ENCODE results near the gene SUGCT.
"Not testable (repeated sequence)": the region's sequence is repeated elsewhere in the genome, so short reads cannot be mapped to it uniquely, and the experiment has no call there.

The SUGCT gene

DNA sequence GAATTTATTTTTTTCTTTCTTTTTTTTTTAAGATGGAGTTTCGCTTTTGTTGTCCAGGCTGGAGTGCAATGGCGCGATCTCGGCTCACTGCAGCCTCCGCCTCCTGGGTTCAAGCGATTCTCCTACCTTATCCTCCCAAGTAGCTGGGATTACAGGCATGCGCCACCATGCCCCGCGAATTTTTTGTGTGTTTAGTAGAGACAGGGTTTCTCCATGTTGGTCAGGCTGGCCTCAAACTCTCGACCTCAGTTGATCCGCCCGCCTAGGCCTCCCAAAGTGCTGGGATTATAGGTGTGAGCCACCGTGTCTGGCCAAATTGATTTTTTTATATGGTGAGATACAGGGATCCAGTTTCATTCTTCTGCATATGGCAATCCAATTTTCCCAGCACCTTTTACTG is 5.1 kb downstream of the SUGCT start:
- H3K4me3 ChIP-seq (ENCODE audit: low read depth, low read length); H3K9me3 ChIP-seq (ENCODE audit: control insufficient read depth, insufficient read depth, low read depth, low read length); H3K4me1 ChIP-seq (ENCODE audit: control insufficient read depth, insufficient read depth, low read length); H3K9ac ChIP-seq (ENCODE audit: low read length); H3K27ac ChIP-seq (ENCODE audit: low read depth, low read length); H3K36me3 ChIP-seq (ENCODE audit: control insufficient read depth, insufficient read depth, low read length): not testable (repeated sequence)
- H3K27me3 ChIP-seq (ENCODE audit: control insufficient read depth, insufficient read depth, low read length): peaks cover 16% of the 10 kb centered on the region

DNA sequence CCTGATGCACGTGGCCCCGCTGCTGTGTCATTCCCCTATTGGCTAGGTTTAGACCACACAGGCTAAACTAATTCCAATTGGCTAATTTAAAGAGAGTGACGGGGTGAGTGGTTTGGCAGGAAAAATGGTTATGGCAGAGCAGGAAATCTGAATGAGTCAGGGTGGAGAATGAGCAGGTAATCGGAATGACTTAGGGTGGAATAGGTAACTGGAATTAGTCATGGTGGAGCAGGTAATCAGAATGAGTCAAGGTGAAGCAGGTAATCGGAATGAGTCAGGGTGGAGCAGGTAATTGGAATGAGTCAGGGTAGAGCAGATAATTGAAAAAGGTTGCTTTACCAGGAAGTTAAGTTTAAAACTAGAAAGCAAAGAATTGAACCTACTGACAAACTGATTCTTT is 7.1 kb downstream of the SUGCT start:
- H3K4me3 ChIP-seq (ENCODE audit: low read depth, low read length); H3K27ac ChIP-seq (ENCODE audit: low read depth, low read length); H3K36me3 ChIP-seq (ENCODE audit: control insufficient read depth, insufficient read depth, low read length); H3K4me1 ChIP-seq (ENCODE audit: control insufficient read depth, insufficient read depth, low read length); H3K27me3 ChIP-seq (ENCODE audit: control insufficient read depth, insufficient read depth, low read length); H3K9ac ChIP-seq (ENCODE audit: low read length): not testable (repeated sequence)
- peaks cover 12% of the 10 kb centered on the region for H3K9me3 ChIP-seq (ENCODE audit: control insufficient read depth, insufficient read depth, low read depth, low read length)

DNA sequence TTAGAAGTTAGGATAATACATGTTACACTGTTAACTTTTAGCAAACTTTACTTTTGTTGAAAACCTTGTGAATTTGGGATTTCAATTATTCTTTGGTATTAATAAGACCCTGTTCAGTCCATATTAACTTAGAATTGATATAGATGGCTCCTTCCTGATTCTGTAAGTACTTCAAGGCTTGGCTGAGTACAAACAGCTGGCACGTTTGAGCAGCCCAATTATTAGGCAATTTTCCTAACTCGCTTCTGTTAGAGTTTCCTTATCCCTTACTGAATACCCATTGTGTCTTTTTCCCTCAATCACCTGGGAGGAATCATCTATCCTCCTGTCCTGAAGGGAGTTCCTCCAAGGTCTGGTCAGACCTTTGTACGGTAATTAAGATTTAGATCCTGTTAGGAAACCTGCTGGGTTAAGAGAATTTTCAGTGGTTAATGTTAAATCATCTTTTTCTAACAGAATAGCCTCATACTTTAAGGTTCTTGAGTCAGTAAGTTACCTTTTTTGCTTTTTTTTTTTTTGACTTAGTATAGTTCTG is 10.9 kb downstream of the SUGCT start:
- H3K27me3 ChIP-seq (ENCODE audit: control insufficient read depth, insufficient read depth, low read length); H3K36me3 ChIP-seq (ENCODE audit: control insufficient read depth, insufficient read depth, low read length); H3K27ac ChIP-seq (ENCODE audit: low read depth, low read length); H3K9ac ChIP-seq (ENCODE audit: low read length); H3K4me3 ChIP-seq (ENCODE audit: low read depth, low read length); H3K4me1 ChIP-seq (ENCODE audit: control insufficient read depth, insufficient read depth, low read length): not testable (repeated sequence)
- H3K9me3 ChIP-seq (ENCODE audit: control insufficient read depth, insufficient read depth, low read depth, low read length): peaks cover 18% of the 10 kb centered on the region

DNA sequence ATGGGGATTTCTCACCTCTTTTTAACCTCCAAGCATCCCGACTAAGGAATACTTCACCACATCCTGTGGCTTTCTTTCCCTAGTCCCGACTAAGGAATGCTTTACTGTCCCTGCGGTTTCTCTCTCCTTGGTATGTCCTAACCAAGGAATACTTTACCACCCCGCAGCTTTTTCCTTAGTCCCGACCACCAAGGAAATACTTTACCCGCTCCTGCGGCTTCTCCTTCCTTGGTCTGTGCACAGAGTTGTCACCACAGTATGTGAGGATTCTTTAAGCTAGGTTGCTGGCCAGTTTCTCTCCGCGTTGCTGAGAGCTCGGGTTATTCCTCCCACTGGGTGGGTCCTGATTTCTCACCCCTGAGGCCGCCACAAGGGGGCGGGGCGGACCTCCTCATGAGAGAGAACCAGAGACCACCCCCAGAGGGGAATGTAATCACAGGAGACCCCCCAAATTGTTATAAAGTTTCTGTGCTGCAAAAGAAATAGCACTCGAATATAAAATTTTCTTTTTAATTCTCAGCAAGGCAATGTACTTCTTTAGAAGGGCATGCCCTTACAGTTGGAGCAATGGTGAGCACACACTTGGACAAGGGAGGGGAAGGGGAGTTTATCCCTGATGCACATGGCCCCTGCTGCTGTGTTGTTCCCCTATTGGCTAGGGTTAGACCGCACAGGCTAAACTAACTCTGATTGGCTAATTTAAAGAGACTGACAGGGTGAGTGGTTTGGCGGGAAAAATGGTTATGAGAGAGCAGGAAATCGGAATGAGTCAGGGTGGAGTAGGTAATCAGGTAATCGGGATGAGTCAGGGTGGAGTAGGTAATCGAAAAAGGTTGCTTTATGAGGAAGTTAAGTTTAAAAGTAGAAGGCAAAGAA is 12.8 kb downstream of the SUGCT start:
- H3K9ac ChIP-seq (ENCODE audit: low read length): no peak overlapping the region
- no peak overlapping the region for H3K4me3 ChIP-seq (ENCODE audit: low read depth, low read length)
- peaks cover 18% of the 10 kb centered on the region for H3K9me3 ChIP-seq (ENCODE audit: control insufficient read depth, insufficient read depth, low read depth, low read length)
- no peaks in the 10 kb centered on the region for H3K36me3 ChIP-seq (ENCODE audit: control insufficient read depth, insufficient read depth, low read length)
- no peak overlapping the region for H3K27ac ChIP-seq (ENCODE audit: low read depth, low read length)
- H3K27me3 ChIP-seq (ENCODE audit: control insufficient read depth, insufficient read depth, low read length): no peaks in the 10 kb centered on the region
- peaks cover 6% of the 10 kb centered on the region; the same call in 1 of the 2 replicates for H3K4me1 ChIP-seq (ENCODE audit: control insufficient read depth, insufficient read depth, low read length)

DNA sequence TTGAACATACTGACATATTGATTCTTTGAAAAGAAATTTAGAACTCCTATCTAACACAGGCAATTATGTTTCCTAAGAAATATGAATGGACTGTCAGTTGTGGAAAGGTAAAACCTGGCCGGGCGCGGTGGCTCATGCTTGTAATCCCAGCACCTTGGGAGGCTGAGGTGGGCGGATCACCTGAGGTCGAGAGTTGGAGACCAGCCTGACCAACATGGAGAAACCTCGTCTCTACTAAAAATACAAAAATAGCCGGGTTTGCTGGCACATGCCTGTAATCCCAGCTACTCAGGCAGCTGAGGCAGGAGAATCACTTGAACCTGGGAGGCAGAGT is 13.4 kb downstream of the SUGCT start:
- not testable (repeated sequence) for H3K9ac ChIP-seq (ENCODE audit: low read length); H3K4me3 ChIP-seq (ENCODE audit: low read depth, low read length); H3K4me1 ChIP-seq (ENCODE audit: control insufficient read depth, insufficient read depth, low read length); H3K27me3 ChIP-seq (ENCODE audit: control insufficient read depth, insufficient read depth, low read length); H3K36me3 ChIP-seq (ENCODE audit: control insufficient read depth, insufficient read depth, low read length); H3K27ac ChIP-seq (ENCODE audit: low read depth, low read length)
- H3K9me3 ChIP-seq (ENCODE audit: control insufficient read depth, insufficient read depth, low read depth, low read length): peaks cover 18% of the 10 kb centered on the region

DNA sequence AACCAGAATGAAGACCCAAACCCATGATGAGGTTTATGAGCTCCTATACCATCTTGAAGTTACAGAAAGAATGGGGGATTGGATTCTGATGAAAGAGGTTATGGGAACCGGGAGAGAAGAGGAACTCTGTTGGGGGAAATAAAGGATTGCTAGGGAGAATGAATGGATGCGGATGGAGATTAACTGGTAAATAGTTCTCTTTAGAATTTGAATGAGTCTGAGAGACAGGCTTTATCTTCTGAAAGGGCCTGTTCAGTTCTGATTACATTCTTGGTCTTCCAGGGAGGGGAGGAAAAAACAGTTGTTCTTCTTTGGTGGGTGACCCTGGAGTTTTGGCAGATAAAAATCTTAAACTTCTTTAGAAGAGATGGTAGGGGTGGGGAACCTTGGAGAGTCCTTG is 13.9 kb downstream of the SUGCT start:
- Histone ChIP-seq H3K4me3 (ENCODE audit: low read depth, low read length) (no peak overlapping the region), H3K27ac (ENCODE audit: low read depth, low read length) (no peak overlapping the region)

DNA sequence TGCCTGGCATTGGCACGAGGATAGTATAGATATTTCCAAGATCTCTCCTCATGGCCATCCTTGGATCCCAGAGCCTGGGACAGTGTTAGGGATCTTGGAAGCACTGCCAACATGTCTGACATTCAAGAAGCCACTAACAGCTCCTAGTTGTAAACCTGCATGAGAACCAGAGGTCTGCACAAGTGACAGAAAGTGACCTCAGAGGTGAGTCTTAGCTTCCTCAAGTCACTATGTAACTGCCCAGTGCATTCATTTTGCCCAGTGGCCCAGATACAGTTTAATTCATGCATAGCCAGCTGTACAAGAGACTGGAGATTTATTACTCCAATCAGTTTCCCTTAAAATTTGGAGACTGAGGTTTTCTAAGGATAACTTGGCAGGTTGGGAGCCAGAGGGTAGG is 16.7 kb downstream of the SUGCT start:
- Histone ChIP-seq H3K9me3 (ENCODE audit: control insufficient read depth, insufficient read depth, low read depth, low read length) (peaks cover 10% of the 10 kb centered on the region), H3K4me1 (ENCODE audit: control insufficient read depth, insufficient read depth, low read length) (peaks cover 6% of the 10 kb centered on the region; the same call in 1 of the 2 replicates), H3K27ac (ENCODE audit: low read depth, low read length) (no peak overlapping the region), H3K36me3 (ENCODE audit: control insufficient read depth, insufficient read depth, low read length) (no peaks in the 10 kb centered on the region), H3K9ac (ENCODE audit: low read length) (no peak overlapping the region), H3K4me3 (ENCODE audit: low read depth, low read length) (no peak overlapping the region), H3K27me3 (ENCODE audit: control insufficient read depth, insufficient read depth, low read length) (no peaks in the 10 kb centered on the region)

More for the DNA sequence above, 13.9 kb downstream of the SUGCT start:
- Histone ChIP-seq H3K27me3 (ENCODE audit: control insufficient read depth, insufficient read depth, low read length) (no peaks in the 10 kb centered on the region), H3K9me3 (ENCODE audit: control insufficient read depth, insufficient read depth, low read depth, low read length) (peaks cover 18% of the 10 kb centered on the region), H3K4me1 (ENCODE audit: control insufficient read depth, insufficient read depth, low read length) (peaks cover 6% of the 10 kb centered on the region; the same call in 1 of the 2 replicates), H3K9ac (ENCODE audit: low read length) (no peak overlapping the region), H3K36me3 (ENCODE audit: control insufficient read depth, insufficient read depth, low read length) (no peaks in the 10 kb centered on the region)

DNA sequence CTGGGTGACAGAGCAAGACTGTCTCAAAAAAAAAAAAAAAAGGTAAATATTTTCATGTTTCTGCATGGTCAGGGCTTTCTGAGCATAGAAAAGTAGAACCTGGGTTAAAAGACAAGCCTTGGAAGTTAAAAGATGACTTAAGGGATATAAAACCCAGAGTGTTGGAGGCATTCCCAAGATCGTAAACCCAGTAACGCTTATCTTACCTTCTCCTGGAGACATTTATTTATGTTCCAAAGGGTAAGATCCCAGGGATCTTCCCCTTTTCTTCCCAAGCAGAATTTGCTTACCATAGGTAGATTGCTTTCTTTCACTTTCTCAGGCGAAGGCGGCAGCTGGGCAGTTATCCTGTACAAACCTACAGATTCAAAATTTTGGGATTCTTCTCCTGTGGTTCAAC is 22.2 kb downstream of the SUGCT start:
- Histone ChIP-seq H3K9ac (ENCODE audit: low read length) (no peak overlapping the region), H3K36me3 (ENCODE audit: control insufficient read depth, insufficient read depth, low read length) (no peaks in the 10 kb centered on the region), H3K9me3 (ENCODE audit: control insufficient read depth, insufficient read depth, low read depth, low read length) (no peaks in the 10 kb centered on the region), H3K27ac (ENCODE audit: low read depth, low read length) (no peak overlapping the region), H3K27me3 (ENCODE audit: control insufficient read depth, insufficient read depth, low read length) (no peaks in the 10 kb centered on the region), H3K4me3 (ENCODE audit: low read depth, low read length) (no peak overlapping the region), H3K4me1 (ENCODE audit: control insufficient read depth, insufficient read depth, low read length) (no peaks in the 10 kb centered on the region)

DNA sequence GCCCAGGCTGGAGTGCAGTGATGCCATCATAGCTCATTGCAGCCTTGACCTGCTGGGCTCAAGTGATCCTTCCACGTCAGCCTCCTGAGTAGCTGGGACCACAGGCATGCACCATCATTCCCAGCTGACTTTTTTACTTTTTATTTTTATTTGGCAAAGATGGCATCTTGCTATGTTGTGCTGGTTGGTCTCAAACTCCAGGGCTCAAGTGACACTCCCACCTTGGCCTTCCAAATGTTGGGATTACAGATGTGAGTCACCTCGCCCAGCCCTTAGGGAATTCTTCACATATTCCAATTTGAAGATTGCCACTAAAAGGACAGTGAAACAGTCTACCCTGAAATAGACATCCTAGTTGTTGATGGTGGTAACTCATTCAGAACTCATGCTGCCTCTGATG is 27.7 kb downstream of the SUGCT start:
- Histone ChIP-seq H3K36me3 (ENCODE audit: control insufficient read depth, insufficient read depth, low read length) (no peaks in the 10 kb centered on the region), H3K4me3 (ENCODE audit: low read depth, low read length) (no peak overlapping the region), H3K27me3 (ENCODE audit: control insufficient read depth, insufficient read depth, low read length) (no peaks in the 10 kb centered on the region), H3K27ac (ENCODE audit: low read depth, low read length) (no peak overlapping the region), H3K9ac (ENCODE audit: low read length) (no peak overlapping the region), H3K9me3 (ENCODE audit: control insufficient read depth, insufficient read depth, low read depth, low read length) (no peaks in the 10 kb centered on the region), H3K4me1 (ENCODE audit: control insufficient read depth, insufficient read depth, low read length) (no peaks in the 10 kb centered on the region)

DNA sequence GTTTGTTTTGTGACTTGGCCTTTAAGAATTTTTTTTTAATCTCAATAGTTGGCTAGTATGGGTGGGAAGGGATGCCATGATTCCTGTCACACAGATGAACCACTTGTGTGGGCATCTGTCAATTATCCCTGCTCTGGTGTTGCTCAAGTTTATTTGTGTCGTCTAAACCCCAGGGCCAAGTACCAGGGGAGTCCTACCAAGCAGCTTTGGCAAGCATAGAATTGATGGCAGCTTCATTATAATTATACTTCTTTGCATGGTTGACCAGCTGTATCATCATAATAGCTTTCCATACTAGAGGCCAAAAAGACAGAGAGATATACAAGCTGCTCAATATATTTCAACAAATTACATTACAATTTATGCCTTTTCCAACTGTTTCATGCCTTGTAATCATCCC is 30.4 kb downstream of the SUGCT start:
- Histone ChIP-seq H3K9me3 (ENCODE audit: control insufficient read depth, insufficient read depth, low read depth, low read length) (no peaks in the 10 kb centered on the region), H3K9ac (ENCODE audit: low read length) (no peak overlapping the region), H3K27me3 (ENCODE audit: control insufficient read depth, insufficient read depth, low read length) (no peaks in the 10 kb centered on the region), H3K4me3 (ENCODE audit: low read depth, low read length) (no peak overlapping the region), H3K4me1 (ENCODE audit: control insufficient read depth, insufficient read depth, low read length) (no peaks in the 10 kb centered on the region), H3K36me3 (ENCODE audit: control insufficient read depth, insufficient read depth, low read length) (no peaks in the 10 kb centered on the region), H3K27ac (ENCODE audit: low read depth, low read length) (no peak overlapping the region)

DNA sequence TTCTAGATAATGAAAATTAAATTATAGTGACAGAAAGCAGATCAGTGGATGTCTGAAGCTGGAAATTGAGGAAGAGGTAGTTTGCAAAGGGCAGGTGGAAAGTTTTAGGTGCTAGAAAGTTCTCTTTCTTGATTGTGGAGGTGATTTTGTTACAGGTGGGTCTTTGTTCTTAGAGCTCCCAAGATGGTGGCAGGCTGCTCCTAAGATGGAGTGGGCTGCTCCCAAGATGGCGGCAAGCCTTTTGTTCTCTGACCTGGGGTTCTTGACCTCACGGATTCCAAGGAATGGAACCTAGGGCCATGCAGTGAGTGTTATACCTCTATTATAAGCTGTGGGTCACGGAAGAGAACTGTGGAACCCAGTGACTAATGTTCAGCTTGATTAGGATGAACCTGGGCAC is 32.5 kb downstream of the SUGCT start:
- H3K27me3 ChIP-seq (ENCODE audit: control insufficient read depth, insufficient read depth, low read length): no peaks in the 10 kb centered on the region
- H3K27ac ChIP-seq (ENCODE audit: low read depth, low read length): no peak overlapping the region
- no peaks in the 10 kb centered on the region for H3K36me3 ChIP-seq (ENCODE audit: control insufficient read depth, insufficient read depth, low read length)
- H3K4me1 ChIP-seq (ENCODE audit: control insufficient read depth, insufficient read depth, low read length): peaks cover 6% of the 10 kb centered on the region; the same call in 1 of the 2 replicates
- H3K9me3 ChIP-seq (ENCODE audit: control insufficient read depth, insufficient read depth, low read depth, low read length): no peaks in the 10 kb centered on the region
- no peak overlapping the region for H3K9ac ChIP-seq (ENCODE audit: low read length)
- no peak overlapping the region for H3K4me3 ChIP-seq (ENCODE audit: low read depth, low read length)

Data from HUES6 (cell line).